ENCODE results near the gene PARD6A.
"Not testable (repeated sequence)": the region's sequence is repeated elsewhere in the genome, so short reads cannot be mapped to it uniquely, and the experiment has no call there.

Gene PARD6A

DNA sequence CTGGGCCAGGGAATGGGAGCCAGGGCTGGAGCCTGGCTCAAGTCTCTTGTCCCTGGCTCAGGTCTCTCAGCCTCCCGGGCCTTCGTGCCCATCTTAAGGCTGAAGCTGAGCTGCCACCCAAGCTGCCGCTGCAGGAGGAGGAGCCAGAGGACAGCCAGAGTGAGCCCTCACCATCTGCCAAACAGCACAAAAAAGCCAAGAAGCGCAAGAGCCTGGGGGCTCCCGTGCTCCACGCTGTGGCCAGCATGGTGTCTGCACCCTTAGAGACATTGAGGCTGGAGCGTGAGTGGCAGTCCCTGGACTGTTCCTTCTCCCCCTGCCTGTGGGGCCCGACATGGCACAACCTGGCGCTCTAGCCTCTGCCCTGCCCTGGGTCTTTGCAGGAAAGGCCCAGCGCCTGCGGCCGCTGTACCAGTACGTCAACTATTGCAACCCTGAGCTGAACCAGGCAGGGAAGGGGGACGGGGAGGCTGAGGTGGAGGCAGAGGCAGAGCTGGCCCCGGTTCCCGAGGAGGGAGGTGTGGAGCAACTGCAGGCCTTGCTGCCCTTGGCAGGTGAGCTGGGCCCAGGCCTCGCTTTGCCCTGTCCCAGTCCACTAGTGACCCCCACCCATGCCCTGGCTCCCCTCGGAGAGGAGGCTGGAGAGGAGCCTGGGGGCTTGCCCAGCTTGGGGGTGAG, 7.2 kb downstream of the PARD6A start:
- peak; percentile 76 for DNase-seq

DNA sequence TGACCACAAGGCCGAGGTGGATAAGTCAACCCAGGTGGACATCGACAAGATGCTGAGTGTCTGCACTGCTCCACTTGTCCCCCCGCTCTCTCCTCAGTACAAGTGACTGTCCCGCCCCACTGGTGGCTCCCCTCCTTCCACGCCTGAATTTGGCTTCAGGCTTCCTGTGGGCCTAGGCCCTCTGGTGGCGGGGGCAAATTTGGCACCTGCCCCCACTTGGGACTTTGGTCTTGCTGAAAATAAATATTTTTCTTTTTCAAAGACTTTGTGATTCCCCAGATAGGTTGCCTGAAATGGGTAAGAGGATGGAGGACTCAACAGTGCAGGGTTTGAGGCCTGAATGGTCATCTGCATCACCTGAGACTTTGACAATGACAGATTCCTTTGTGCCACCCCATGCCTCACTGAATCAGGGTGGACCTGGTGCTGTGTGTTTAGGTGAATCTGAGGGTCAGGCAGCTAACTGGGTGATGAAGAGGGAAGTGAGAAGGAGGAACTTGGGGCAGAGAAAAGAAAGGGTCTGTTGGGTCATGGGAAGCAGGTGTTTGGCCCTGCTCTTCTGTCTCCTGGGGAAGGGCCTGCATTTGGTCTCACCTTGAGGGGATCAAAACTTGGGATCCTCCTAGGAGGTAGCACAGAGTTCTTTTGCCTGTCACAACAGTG, 7.9 kb downstream of the PARD6A start:
- no peak for DNase-seq

DNA sequence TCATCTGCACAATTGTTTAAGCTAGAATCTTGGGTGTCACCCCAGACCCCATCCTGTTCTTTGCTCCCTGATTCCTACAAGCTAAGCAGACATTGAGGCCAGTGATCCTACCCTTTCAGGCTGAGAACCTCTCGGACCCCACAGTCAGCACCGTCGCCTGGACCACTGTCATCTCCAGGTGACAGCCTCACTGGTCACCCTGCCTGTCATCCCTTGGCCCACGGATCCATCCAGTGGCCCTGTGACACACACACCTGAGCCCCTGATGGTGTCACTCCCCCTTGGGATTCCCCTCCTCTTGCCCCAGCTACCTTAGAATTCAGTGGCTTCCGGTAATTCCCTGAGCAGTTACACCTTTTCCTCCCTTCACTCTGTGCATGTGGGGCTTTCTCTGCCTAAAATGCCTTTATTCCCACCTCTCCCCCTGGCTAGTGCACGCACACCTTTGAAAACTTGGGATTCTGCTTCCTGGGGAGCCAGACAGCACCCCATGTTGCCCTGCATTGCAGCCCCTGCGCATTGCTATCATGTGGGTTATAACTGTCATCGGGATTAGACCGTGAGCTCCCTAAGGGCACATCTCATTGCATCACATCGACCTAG, 8.8 kb downstream of the PARD6A start:
- no peak for DNase-seq

DNA sequence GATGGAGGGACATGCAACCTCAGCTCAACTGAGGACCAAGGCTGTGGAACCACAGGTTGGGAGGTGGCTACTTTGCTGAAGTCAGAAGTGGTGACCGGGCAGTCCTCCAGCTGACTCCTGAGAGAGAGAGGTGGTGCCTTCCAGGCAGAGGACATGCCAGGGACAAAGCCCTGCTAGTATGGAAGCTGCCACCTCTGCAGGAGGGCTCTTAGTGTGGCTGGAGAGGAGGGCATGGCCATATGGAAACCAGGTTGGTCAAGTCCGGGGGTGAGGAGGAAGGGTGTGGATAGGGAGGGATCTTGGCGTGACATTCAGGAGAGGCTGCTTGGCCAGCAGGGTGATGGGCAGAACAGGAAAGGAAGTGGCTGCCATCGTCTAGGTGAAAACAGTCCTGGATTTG, 11.5 kb downstream of the PARD6A start:
- no peak for DNase-seq

DNA sequence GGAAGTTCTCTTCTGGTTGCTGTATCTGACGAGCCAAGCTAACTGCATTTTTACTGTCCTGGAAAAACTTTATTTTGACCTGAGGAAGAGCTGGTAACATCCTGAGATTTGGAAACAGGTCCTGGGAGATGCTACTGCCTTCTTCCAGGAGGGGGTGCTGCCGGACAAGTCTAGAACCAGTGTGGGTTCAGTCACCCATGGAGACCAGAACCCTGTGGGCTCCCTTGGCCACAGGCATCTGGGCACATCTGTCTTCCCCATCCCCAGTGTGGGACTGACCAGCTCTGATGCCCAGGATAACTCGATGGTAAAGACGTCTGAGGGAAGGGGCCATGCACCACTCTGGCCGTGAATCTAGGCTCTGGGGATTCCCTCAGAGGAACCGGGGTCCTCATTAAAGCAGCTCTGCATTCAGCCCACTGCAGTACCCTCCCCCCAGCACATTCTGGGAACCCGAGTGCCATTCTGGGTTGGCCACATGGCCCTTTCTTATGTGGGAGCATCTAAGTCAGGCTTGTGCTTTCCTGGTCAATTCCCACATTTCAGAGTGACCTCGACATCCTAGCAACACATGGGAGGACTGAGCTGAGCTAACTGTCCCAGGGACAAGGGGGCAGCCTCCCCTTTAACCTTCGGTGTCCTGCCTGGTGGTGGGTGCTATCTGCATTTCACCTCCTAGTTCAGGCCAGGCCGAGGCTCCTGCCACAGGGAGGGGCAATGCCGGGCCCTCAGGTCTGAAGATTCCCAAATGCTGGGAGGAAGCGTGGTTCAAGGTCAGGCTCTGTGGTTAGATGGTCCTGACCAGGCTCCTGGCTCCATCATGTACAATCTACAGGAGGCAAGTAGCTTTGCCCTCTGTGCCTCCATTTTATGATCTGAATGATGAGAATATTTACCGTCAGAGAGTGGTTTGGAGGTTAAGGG, 12.2 kb downstream of the PARD6A start:
- peak; percentile 39 for DNase-seq

DNA sequence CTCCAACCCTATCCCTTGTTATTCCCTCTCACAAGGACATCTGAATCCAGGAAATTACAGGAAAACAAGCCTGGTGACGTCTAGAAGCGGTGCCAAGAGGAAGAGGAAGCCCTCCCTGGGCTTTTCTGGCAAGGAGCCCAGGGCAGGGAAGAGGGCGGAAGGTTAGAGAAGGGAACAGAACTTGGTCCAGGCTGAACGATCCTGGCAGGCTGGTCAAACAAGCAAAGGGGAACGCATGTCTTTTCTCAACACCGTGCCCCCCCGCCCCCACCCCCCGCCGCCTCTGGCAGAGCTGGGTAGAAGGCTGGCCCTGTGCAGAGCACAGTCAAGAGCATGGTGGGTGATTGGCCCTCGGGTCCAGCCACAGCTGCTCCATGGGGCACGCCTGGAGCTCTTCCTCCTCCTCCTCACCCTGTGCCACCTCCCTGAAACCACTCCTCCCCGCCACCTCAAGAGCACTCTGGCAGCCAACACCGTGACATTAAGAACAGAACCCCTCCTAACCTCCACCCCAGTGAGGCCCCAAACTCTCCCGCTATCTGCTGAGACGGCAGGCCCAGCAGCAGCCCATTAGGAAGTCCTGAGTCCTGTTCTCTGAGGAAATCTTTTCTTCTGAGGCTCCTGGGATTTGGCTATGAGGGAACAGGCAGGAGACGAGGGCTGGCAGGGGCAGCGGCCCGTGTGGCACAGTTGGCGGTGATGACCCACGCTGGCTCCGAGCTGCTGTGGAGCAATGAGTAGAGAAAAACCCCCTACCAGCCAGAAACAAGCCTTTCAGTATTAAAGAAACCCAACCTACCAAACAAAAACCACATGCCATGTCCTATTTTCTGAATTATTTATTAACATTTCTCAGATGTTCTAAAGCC, 13.2 kb downstream of the PARD6A start:
- no peak for DNase-seq

DNA sequence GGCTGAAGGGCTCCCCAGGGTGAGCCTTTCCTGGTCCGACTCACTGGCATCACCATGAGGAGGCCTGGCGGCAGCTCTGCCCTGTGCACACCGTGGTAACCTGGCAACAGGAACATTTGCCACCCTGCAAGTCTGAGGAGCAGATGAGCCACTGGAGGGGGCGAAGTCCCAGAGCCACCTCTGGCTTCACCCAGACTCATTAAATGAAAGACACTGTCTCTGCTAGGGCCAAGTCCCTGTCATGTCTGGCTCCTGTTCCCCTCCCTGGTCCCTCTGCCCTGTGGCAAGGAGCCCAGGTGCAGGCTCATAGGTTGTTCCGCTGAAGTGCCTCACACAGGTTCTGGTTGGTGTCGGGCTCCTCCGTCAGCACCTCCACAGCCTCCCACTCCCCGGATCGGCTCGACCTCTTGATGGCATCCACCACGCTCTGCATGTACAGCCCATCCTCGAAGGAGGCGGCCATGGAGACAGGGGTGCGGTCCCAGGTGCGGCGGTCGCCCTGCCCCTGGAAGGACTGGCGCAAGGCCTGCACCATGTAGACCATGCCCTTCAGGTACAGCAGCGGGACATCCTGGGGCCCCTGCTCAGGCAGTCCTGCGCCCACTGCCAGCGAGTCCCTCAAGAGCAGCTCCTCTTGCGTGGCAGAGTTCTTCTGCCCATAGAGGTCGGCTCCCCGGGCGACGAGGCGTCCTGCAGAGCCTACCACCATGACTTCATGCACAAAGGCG, 14.3 kb downstream of the PARD6A start:
- no peak for DNase-seq

DNA sequence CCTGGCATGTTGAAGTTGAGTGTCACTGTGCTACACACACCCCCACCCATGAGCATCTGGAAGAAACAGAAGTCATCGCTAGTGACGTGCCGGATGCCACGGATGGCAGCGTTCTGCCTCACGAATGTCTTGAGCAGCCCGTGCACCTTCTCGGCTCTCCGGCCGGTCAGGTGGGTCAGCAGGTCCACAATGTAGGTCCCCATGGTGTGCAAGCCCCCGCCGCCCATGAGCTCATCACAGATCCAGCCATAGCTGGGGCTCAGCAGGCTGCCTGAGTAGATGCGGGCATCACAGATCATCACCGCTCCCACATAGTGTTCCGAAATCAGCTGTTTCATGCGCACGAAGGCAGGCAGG, 14.8 kb downstream of the PARD6A start:
- DNase-seq = no peak

DNA sequence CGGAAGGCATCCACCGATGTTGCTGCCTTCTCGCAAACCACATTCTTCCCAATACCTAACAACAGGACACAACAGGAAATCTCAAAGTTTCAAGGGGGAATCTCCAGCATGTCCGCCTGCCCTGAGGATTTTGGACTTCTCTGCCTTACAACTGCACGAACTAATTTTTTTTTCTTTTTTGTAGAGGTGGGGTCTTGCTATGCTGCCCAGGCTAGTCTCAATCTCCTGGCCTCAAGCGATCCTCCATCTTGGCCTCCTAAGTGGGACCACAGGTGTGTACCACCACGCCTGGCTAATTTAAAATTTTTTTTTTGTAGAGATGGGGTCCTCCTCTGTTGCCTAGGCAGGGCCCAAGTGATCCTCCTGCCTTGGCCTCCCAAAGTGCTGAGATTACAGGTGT, 15.2 kb downstream of the PARD6A start:
- DNase-seq = no peak

DNA sequence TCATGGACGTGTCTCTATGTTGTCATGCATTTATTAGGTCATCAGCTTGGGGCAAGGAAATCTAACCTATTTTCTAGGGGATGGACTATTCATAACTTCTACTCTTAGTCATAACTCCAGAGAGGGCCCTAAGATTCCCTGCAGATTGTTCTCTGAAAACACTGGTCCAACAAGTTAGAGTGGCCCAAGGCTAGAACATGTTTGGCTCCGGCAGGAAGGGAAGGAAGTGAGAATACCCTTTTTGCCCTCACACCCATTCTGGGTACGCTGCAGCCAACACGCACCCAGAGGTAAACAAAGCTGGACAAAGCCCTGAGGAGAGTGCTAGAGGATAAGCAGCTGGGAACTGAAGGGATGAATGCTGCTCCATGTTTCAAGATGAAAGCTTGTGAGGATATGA, 15.8 kb downstream of the PARD6A start:
- DNase-seq = no peak

DNA sequence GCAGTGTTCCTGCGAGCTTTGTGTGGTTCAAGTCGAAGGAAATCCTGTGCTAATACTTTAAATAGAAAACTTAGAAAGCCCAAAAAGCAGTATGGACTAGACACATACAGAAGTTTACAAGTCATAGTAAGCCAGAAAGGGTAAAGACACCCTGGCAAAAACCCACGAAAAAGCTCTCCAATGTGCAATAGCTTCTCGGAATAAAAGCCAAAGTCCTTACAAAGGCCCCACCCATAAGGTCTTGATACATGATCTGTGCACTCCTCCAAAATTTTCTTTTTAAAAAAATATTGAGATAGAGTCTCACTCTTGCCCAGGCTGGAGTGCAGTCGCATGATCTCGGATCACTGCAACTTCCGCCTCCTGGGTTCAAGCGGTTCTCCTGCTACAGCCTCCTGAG, 16.2 kb downstream of the PARD6A start:
- DNase-seq = no peak

DNA sequence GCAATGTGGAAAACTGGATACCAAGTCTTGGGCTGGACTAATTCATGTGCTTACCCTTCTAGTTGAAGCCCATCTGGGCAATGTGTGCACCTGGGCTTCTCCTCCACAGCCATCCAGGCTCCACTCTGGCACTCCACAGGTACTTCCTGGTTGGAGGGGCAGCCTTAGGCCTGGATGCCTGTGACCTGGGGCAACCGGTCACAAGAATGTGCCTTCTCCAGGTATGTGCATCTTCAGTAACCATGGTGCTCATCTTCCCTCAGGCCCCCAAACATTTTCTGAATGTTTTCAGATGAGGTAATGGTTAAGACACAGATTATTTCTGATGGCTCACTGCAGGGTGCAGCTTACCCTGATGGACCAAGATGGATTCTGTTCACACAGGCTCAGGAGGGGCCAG, 17.0 kb downstream of the PARD6A start:
- no peak for DNase-seq

DNA sequence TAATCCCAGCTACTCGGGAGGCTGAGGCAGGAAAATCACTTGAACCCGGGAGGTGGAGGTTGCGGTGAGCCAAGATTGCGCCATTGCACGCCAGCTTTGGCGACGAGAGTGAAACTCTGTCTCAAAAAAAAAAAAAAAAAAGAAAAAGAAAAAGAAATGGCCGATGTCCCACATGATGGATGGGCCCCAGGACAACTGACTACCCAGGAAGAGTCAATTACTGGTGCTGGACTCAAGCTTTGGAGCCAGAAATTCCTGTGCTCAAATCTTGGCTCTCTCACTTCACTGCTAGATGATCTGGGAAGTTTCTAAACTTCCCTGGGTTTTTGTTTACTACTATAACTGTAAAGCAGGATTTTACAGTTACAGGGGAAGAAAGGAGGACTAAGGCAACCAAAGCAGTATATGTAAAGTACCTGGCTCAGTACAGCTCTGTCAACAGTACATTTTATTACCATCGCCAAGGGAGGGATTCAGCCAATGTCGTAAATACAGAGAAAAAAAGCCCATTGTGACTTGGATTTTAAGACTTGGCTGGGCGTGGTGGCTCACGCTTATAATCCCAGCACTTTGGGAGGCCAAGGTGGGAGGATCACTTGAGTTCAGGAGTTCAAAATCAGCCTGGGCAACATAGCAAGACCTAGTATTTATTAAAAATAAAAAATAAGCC, 17.7 kb downstream of the PARD6A start:
- DNase-seq = no peak

DNA sequence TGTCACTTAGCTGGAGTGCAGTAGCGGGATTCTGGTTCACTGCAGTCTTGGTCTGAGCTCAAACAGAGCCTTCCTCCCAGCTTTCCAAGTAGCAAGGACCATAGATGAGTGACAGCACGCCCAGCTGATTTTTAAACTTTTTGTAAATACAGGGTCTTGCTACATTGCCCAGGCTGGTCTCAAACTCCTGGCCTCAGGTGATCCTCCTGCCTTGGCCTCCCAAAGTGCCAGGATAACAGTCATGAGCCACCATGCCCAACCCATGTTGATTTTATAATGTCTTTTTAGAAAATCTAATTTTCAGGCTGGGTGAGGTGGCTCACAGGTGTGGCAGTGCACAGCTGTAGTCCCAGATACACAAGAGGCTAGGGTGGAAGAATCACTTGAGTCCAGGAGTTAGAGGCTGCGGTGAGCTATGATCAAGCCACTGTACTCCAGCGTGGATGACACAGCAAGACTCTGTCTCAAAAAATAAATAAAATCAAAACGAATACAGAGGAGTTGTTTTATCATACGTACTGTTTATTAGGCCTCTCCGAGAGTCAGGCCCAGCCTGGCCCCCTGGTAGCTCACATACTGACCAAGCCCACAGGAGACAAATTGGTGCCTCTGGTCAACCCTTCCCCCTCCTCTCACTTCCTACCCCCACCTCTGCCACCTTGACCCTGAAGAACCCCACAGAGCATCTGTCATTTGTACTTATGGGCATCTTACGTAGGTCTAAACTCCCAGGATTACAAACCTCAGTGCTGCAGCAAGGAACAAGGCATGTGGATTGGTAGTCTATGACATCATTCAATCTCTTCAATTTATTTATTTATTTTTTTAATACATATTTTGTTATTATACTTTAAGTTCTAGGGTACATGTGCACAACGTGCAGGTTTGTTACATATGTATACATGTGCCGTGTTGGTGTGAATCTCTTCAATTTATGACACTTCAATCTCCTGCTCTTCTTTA, 19.5 kb downstream of the PARD6A start:
- no peak for DNase-seq

DNA sequence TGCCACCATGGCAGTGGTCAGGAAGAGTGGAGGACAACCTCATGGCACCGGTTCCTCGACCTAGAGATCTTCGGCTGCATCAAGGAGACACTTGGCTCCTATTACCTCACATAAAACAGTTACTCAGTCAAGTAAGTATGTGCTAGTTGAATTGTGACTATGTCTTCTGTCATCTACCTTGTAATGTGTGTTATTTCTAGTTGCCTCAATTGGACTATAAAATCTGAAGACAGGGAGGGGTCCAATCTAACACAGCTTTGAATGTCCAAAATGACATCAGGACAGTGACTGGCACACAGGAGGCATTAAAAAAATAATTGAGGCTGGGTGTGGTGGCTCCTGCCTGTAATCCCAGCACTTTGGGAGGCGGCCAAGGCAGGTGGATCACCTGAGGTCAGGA, 23.0 kb downstream of the PARD6A start:
- no peak for DNase-seq

DNA sequence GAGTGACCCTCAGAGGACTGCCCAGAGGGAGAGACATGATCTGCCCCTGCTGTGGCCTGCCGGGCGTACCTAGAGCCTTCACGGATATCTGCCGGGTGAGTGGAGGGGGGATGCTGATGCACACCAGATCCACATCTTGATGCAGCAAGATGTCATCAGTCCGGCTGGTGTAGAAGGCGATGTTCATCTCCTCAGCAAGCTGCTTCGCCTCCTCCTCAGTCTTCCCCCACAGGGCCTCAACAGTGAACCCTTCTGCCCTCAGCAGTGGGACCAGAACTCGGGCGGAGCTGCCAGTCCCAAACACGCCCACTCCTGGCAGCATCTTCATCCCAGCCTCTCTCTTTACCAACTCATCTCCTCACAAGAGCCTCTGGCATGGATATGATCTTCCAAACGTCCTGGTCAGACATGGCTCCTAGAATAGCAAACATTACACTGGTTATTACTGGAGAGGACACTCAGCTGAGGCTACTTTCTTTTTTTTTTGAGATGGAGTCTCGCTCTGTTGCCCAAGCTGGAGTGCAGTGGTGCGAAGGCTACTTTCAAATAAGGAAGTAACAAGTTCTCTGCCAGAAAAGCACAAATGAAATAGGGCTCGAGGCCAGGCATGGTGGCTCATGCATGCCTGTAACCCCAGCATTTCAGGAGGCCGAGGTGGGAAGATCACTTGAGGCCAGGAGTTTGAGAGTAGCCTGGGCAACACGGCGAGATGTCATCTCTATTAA, 24.8 kb downstream of the PARD6A start:
- no peak for DNase-seq

DNA sequence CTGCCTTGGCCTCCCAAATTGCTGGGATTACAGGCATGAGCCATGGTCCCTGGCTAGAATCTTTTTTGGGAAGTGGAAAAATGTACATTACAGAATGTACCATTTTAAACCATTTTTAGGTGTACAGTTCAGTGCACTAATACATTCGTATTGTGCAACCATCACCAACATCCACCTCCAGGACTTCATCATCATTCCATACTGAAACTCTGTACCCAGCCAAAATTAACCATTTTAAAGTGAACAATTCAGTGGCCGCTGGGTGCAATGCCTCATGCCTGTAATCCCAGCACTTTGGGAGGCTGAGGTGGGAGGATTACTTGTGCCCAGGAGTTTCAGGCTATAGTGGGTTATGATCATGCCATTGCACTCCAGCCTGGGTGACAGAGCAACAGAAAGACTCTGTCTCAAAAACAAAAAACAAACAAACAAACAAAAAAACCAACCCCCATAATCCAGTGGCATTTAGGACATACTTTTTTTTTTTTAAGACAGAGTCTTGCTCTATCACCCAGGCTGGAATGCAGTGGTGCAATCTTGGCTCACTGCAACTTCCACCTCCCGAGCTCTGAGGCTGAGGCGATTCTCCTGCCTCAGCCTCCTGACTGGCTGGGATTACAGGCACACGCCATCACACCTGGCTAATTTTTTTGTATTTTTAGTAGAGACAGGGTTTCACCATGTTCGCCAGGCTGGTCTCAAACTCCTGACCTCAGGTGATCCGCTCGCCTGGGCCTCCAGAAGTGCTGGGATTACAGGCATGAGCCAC, 32.9 kb downstream of the PARD6A start:
- DNase-seq = not testable (repeated sequence)

DNA sequence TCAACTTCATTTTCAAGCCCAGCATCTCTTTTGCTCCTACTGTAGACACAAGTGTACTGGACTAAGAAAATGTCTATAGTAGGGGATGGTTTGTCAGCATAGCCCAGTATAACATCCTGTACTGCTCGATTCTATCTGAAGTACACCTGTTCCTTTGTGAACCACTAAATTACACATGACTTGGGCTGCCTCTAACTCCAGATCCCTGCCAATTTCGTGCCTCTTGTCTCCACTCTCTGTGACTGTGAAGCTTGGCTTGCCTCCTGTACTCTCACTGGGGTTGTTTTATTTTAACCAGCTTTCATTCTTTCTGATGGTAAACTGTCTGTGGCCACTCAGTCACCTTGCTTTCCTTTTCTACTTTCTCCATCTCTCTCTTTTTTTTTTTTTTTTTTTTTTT, 33.9 kb downstream of the PARD6A start:
- no peak for DNase-seq

Measured in activated effector memory CD4-positive, alpha-beta T cell treated with Interleukin-2 at 50 U/mL for 16 hours (primary cell).